OCI-LY1 (cell line): ENCODE measurements around the gene TJP1.

Experiments used
- H2AFZ ChIP-seq: fragments of 200-600 bp; sonication (generic), shearing (Covaris generic); 2 replicates; pipeline ENCODE4 v1.6.0; 2014; ENCODE audit warnings: antibody characterized with exemption, mild to moderate bottlenecking, low read length
- H3F3A ChIP-seq: fragments of 200-600 bp; sonication (generic), shearing (Covaris generic); 2 replicates; pipeline ENCODE4 v1.6.0; 2014; ENCODE audit warnings: mild to moderate bottlenecking, antibody characterized with exemption, low read length, moderate library complexity; ENCODE audit not compliant: insufficient read depth
- H3K27ac ChIP-seq: fragments of 200-600 bp; sonication (generic); 2 replicates; pipeline ENCODE4 v1.5.1; 2014; ENCODE audit warnings: low read length, mixed run types, mild to moderate bottlenecking, low read depth; ENCODE audit not compliant: poor library complexity, severe bottlenecking
- H3K27me3 ChIP-seq: fragments of 200-600 bp; sonication (generic); 2 replicates; pipeline ENCODE4 v1.6.0; 2014; ENCODE audit warnings: antibody characterized with exemption, mild to moderate bottlenecking, low read length, moderate library complexity; ENCODE audit not compliant: insufficient read depth
- H3K36me3 ChIP-seq: fragments of 200-600 bp; sonication (generic); 2 replicates; pipeline ENCODE4 v1.6.1; 2014; ENCODE audit warnings: mild to moderate bottlenecking, antibody characterized with exemption, low read length, moderate library complexity, mixed read lengths; ENCODE audit not compliant: insufficient read depth
- H3K4me1 ChIP-seq: fragments of 200-600 bp; sonication (generic); 2 replicates; pipeline ENCODE4 v1.5.1; 2014; ENCODE audit warnings: mild to moderate bottlenecking, low read length, moderate library complexity; ENCODE audit not compliant: insufficient read depth, severe bottlenecking
- H3K4me2 ChIP-seq: fragments of 200-600 bp; sonication (generic), shearing (Covaris generic); 2 replicates; pipeline ENCODE4 v1.6.1; 2014; ENCODE audit warnings: low read length
- H3K4me3 ChIP-seq: fragments of 200-600 bp; sonication (generic); 2 replicates; pipeline ENCODE4 v1.5.1; 2014; ENCODE audit warnings: low read length, low read depth, mild to moderate bottlenecking, mixed read lengths; ENCODE audit not compliant: poor library complexity, severe bottlenecking
- H3K79me2 ChIP-seq: fragments of 200-600 bp; shearing (Covaris generic); 2 replicates; pipeline ENCODE4 v1.6.1; 2016; ENCODE audit warnings: mixed run types, low read length, mixed read lengths; ENCODE audit not compliant: insufficient read depth
- H3K9ac ChIP-seq: fragments of 200-600 bp; sonication (generic), shearing (Covaris generic); 2 replicates; pipeline ENCODE4 v1.6.1; 2014; ENCODE audit warnings: mild to moderate bottlenecking, low read length, mixed read lengths
- H3K9me2 ChIP-seq: fragments of 200-600 bp; sonication (generic), shearing (Covaris generic); 2 replicates; pipeline ENCODE4 v1.6.1; 2014; ENCODE audit warnings: low read depth, mild to moderate bottlenecking, low read length, mixed read lengths
- H3K9me3 ChIP-seq: fragments of 200-600 bp; shearing (Covaris generic); 2 replicates; pipeline ENCODE4 v1.6.1; 2014; ENCODE audit warnings: low read length, mixed read lengths
- H4K20me1 ChIP-seq: fragments of 200-600 bp; sonication (generic), shearing (Covaris generic); 2 replicates; pipeline ENCODE4 v1.6.0; 2016; ENCODE audit warnings: mild to moderate bottlenecking, low read length; ENCODE audit not compliant: insufficient read depth
- EZH2 ChIP-seq: fragments of 200-600 bp; sonication (generic), shearing (Covaris generic); IDR thresholded peaks from 2 replicates; pipeline ENCODE4 v1.8.0; 2017; ENCODE audit warnings: borderline replicate concordance, mixed run types, mild to moderate bottlenecking, antibody characterized with exemption, low read length, moderate library complexity, mixed read lengths
- TF ChIP-seq, protein P1 (sequence below): fragments of 200-600 bp; sonication (generic), shearing (Covaris generic); IDR thresholded peaks from 2 replicates; pipeline ENCODE4 v1.5.1; 2017; ENCODE audit warnings: mild to moderate bottlenecking, antibody characterized with exemption, low read length, moderate library complexity, mixed read lengths

TJP1 gene

DNA sequence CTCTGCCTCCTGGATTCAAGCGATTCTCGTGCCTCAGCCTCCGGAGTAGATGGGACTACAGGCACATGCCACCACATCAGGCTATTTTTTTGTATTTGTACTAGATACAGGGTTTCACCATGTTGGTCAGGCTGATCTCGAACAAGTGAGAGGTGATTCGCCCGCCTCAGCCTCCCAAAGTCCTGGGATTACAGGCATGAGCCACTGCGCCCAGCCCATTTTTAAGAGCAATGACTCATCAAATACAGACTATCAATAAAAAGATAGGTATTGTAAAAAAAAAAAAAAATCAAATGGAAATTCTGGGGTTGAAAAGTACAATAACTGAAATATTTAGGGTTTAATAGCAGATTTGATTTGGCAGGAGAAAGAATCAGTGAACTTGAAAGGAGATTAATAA, 129.0 kb downstream of the TJP1 start:
- Histone ChIP-seq H2AFZ (no peak overlapping the region), H3K27ac (no peak overlapping the region), H3K9me2 (no peaks in the 10 kb centered on the region), H3K36me3 (no peaks in the 10 kb centered on the region), H3K9ac (no peak overlapping the region), H3K4me2 (no peak overlapping the region), H3K4me3 (no peak overlapping the region), H3K79me2 (no peaks in the 10 kb centered on the region), H3K4me1 (no peaks in the 10 kb centered on the region), H3K27me3 (no peaks in the 10 kb centered on the region), H3K9me3 (no peaks in the 10 kb centered on the region), H3F3A (no peaks in the 10 kb centered on the region), H4K20me1 (no peaks in the 10 kb centered on the region)
- TF ChIP-seq EZH2 = no peak
- TF ChIP-seq, protein P1, sequence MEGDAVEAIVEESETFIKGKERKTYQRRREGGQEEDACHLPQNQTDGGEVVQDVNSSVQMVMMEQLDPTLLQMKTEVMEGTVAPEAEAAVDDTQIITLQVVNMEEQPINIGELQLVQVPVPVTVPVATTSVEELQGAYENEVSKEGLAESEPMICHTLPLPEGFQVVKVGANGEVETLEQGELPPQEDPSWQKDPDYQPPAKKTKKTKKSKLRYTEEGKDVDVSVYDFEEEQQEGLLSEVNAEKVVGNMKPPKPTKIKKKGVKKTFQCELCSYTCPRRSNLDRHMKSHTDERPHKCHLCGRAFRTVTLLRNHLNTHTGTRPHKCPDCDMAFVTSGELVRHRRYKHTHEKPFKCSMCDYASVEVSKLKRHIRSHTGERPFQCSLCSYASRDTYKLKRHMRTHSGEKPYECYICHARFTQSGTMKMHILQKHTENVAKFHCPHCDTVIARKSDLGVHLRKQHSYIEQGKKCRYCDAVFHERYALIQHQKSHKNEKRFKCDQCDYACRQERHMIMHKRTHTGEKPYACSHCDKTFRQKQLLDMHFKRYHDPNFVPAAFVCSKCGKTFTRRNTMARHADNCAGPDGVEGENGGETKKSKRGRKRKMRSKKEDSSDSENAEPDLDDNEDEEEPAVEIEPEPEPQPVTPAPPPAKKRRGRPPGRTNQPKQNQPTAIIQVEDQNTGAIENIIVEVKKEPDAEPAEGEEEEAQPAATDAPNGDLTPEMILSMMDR = no peak

DNA sequence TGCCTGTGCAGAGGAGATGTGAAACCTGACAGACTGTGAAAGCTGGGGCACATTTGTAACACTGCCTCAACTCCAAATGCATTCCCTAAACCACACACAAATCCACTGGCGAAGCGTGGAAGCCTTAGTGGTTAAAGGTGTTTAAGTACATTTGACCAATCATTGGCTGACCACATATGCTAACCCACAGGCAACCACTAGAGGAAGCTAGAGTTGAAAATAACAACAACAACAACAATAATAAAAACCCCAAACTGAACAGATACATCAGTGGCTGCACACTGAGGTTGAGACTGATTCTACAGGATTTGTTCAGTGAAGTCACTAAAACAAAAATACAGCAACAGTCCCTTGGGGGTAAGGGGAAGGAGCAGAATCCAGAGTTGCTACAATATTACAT, 129.7 kb downstream of the TJP1 start:
- no peaks in the 10 kb centered on the region for H3K9me2 ChIP-seq
- H3K4me2 ChIP-seq = no peak overlapping the region
- H3K27ac ChIP-seq = no peak overlapping the region
- no peaks in the 10 kb centered on the region for H3K27me3 ChIP-seq
- H3K79me2 ChIP-seq = no peaks in the 10 kb centered on the region
- TF ChIP-seq, protein P1 = no peak
- no peak for TF ChIP-seq EZH2
- H4K20me1 ChIP-seq = no peaks in the 10 kb centered on the region
- H3K36me3 ChIP-seq = no peaks in the 10 kb centered on the region
- no peak overlapping the region for H3K9ac ChIP-seq
- no peak overlapping the region for H2AFZ ChIP-seq
- no peaks in the 10 kb centered on the region for H3F3A ChIP-seq
- no peaks in the 10 kb centered on the region for H3K9me3 ChIP-seq
- no peak overlapping the region for H3K4me3 ChIP-seq
- no peaks in the 10 kb centered on the region for H3K4me1 ChIP-seq

DNA sequence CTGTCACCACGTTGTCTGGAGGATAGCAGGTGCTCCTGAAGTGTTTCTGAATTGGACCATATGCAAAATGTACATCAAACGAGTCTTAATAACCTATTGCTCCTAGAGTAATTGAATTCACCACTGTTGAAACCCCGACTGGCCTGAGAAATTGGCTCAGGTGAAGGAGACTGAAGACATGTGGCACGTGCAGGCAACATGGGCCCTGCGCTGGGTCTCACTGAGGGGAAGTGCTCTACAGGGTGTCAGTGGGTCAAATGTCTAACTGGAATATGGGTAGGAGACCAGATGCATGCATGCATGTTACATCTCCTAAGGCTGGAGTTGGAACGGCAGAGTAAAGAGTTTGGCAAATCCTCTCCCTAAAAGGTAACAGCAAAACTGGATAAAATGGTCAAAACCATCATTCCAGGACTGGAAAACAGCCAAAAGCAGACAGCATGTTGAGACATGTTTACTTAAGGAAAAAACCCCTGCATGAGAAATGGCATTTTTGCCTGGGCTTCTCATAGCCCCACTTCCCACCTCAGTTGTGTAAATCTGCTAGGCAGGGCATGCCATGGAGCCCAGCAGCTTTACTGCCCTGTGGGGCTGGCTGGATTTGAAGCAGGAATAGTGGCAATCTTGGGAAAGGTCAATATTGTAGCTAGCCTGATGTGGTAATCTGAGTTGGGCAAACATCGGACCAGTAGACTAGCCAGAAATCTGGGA, 131.3 kb downstream of the TJP1 start:
- Histone ChIP-seq H4K20me1 (no peaks in the 10 kb centered on the region), H3K9me3 (no peaks in the 10 kb centered on the region), H3K36me3 (no peaks in the 10 kb centered on the region), H3F3A (no peaks in the 10 kb centered on the region), H3K27me3 (no peaks in the 10 kb centered on the region), H2AFZ (no peak overlapping the region), H3K4me2 (no peak overlapping the region), H3K4me3 (no peak overlapping the region), H3K9me2 (no peaks in the 10 kb centered on the region), H3K4me1 (no peaks in the 10 kb centered on the region), H3K27ac (no peak overlapping the region), H3K9ac (no peak overlapping the region), H3K79me2 (no peaks in the 10 kb centered on the region)
- no peak for TF ChIP-seq EZH2
- TF ChIP-seq, protein P1 = no peak
